ENCODE results near the gene ATXN7L1. TPM values are rescaled to one million over a fixed set of nuclear protein-coding genes. Genes with fewer than 3 reads are reported as not detected.
A peak's percentile ranks its signal among the peaks of the same experiment; 100 is the strongest.

The ATXN7L1 gene
- total RNA-seq, 2 experiments from 2014 or later = 3.7 to 4.4 TPM

GRCh38 chr7:105655500-105656380 lies 220.7 kb downstream of the ATXN7L1 start:
- no peak for DNase-seq
- no peaks in the 10 kb centered on the region for H3K9me3 Mint-ChIP-seq
- H3K4me1 Mint-ChIP-seq = peaks cover 2% of the 10 kb centered on the region
- no peak overlapping the region for H3K4me3 Mint-ChIP-seq
- peaks cover 5% of the 10 kb centered on the region for H3K36me3 Mint-ChIP-seq
- no peaks in the 10 kb centered on the region for H3K27me3 Mint-ChIP-seq
- no peak overlapping the region for H3K27ac Mint-ChIP-seq

- Mint-ChIP-seq H3K27ac (no peak overlapping the region), H3K4me3 (no peak overlapping the region), H3K4me1 (peaks cover 6% of the 10 kb centered on the region), H3K36me3 (peaks cover 4% of the 10 kb centered on the region), H3K27me3 (no peaks in the 10 kb centered on the region), H3K9me3 (no peaks in the 10 kb centered on the region)
- no peak for DNase-seq
Observed at GRCh38 chr7:105655067-105655466, 221.3 kb downstream of the ATXN7L1 start.

- no peak overlapping the region for H3K4me3 Mint-ChIP-seq
- peaks cover 9% of the 10 kb centered on the region for H3K4me1 Mint-ChIP-seq
- no peaks in the 10 kb centered on the region for H3K27me3 Mint-ChIP-seq
- DNase-seq = no peak
- no peak overlapping the region for H3K27ac Mint-ChIP-seq
- peaks cover 2% of the 10 kb centered on the region for H3K36me3 Mint-ChIP-seq
- no peaks in the 10 kb centered on the region for H3K9me3 Mint-ChIP-seq
Observed at GRCh38 chr7:105654095-105654686, 222.2 kb downstream of the ATXN7L1 start.

- peaks cover 2% of the 10 kb centered on the region for H3K36me3 Mint-ChIP-seq
- no peaks in the 10 kb centered on the region for H3K27me3 Mint-ChIP-seq
- DNase-seq = no peak
- no peaks in the 10 kb centered on the region for H3K9me3 Mint-ChIP-seq
- H3K27ac Mint-ChIP-seq = no peak overlapping the region
- H3K4me3 Mint-ChIP-seq = no peak overlapping the region
- H3K4me1 Mint-ChIP-seq = peaks cover 14% of the 10 kb centered on the region
Observed at GRCh38 chr7:105653441-105654005, 222.9 kb downstream of the ATXN7L1 start.

- Mint-ChIP-seq H3K36me3 (peaks cover 5% of the 10 kb centered on the region), H3K4me3 (no peak overlapping the region), H3K27ac (no peak overlapping the region), H3K27me3 (no peaks in the 10 kb centered on the region), H3K4me1 (peaks cover 18% of the 10 kb centered on the region), H3K9me3 (no peaks in the 10 kb centered on the region)
- DNase-seq = peak; percentile 60
Observed at GRCh38 chr7:105652359-105652993, 223.9 kb downstream of the ATXN7L1 start.

- H3K27ac Mint-ChIP-seq = no peak overlapping the region
- peaks cover 16% of the 10 kb centered on the region for H3K4me1 Mint-ChIP-seq
- peaks cover 5% of the 10 kb centered on the region for H3K36me3 Mint-ChIP-seq
- H3K4me3 Mint-ChIP-seq = no peak overlapping the region
- no peaks in the 10 kb centered on the region for H3K27me3 Mint-ChIP-seq
- DNase-seq = no peak
- H3K9me3 Mint-ChIP-seq = no peaks in the 10 kb centered on the region
Observed at GRCh38 chr7:105651798-105652197, 224.6 kb downstream of the ATXN7L1 start.

- Mint-ChIP-seq H3K36me3 (peaks cover 5% of the 10 kb centered on the region), H3K4me1 (peaks cover 16% of the 10 kb centered on the region), H3K9me3 (no peaks in the 10 kb centered on the region), H3K27me3 (no peaks in the 10 kb centered on the region), H3K4me3 (no peak overlapping the region), H3K27ac (no peak overlapping the region)
- no peak for DNase-seq
Observed at GRCh38 chr7:105650382-105650970, 225.9 kb downstream of the ATXN7L1 start.

- DNase-seq = no peak
- Mint-ChIP-seq H3K4me1 (peaks cover 16% of the 10 kb centered on the region), H3K4me3 (no peak overlapping the region), H3K9me3 (no peaks in the 10 kb centered on the region), H3K36me3 (peaks cover 6% of the 10 kb centered on the region), H3K27ac (no peak overlapping the region), H3K27me3 (no peaks in the 10 kb centered on the region)
Observed at GRCh38 chr7:105649727-105650381, 226.5 kb downstream of the ATXN7L1 start.

- no peaks in the 10 kb centered on the region for H3K27me3 Mint-ChIP-seq
- peaks cover 6% of the 10 kb centered on the region for H3K36me3 Mint-ChIP-seq
- peaks cover 16% of the 10 kb centered on the region for H3K4me1 Mint-ChIP-seq
- no peaks in the 10 kb centered on the region for H3K9me3 Mint-ChIP-seq
- no peak overlapping the region for H3K27ac Mint-ChIP-seq
- no peak for DNase-seq
- H3K4me3 Mint-ChIP-seq = no peak overlapping the region
Observed at GRCh38 chr7:105648561-105649401, 227.6 kb downstream of the ATXN7L1 start.

- DNase-seq = no peak
- H3K4me3 Mint-ChIP-seq = no peak overlapping the region
Observed at GRCh38 chr7:105647591-105647990, 228.8 kb downstream of the ATXN7L1 start.

GRCh38 chr7:105644937-105645336 lies 231.5 kb downstream of the ATXN7L1 start:
- Mint-ChIP-seq H3K9me3 (no peaks in the 10 kb centered on the region), H3K36me3 (peaks cover 4% of the 10 kb centered on the region), H3K4me1 (peaks cover 14% of the 10 kb centered on the region), H3K4me3 (no peak overlapping the region), H3K27ac (no peak overlapping the region), H3K27me3 (no peaks in the 10 kb centered on the region)
- no peak for DNase-seq

More at GRCh38 chr7:105647591-105647990, 228.8 kb downstream of the ATXN7L1 start:
- Mint-ChIP-seq H3K9me3 (no peaks in the 10 kb centered on the region), H3K27me3 (no peaks in the 10 kb centered on the region), H3K27ac (no peak overlapping the region), H3K4me1 (peaks cover 18% of the 10 kb centered on the region), H3K36me3 (peaks cover 6% of the 10 kb centered on the region)

- DNase-seq = no peak
- H3K9me3 Mint-ChIP-seq = no peaks in the 10 kb centered on the region
- no peaks in the 10 kb centered on the region for H3K27me3 Mint-ChIP-seq
- H3K36me3 Mint-ChIP-seq = peaks cover 4% of the 10 kb centered on the region
- H3K4me3 Mint-ChIP-seq = no peak overlapping the region
- H3K4me1 Mint-ChIP-seq = peaks cover 9% of the 10 kb centered on the region
- no peak overlapping the region for H3K27ac Mint-ChIP-seq
Observed at GRCh38 chr7:105643851-105644250, 232.5 kb downstream of the ATXN7L1 start.

GRCh38 chr7:105643384-105643783 lies 233.0 kb downstream of the ATXN7L1 start:
- Mint-ChIP-seq H3K4me3 (no peak overlapping the region), H3K36me3 (peaks cover 4% of the 10 kb centered on the region), H3K4me1 (peaks cover 5% of the 10 kb centered on the region), H3K27ac (no peak overlapping the region), H3K9me3 (no peaks in the 10 kb centered on the region), H3K27me3 (no peaks in the 10 kb centered on the region)
- no peak for DNase-seq

- H3K4me1 Mint-ChIP-seq = peaks cover 2% of the 10 kb centered on the region
- H3K36me3 Mint-ChIP-seq = peaks cover 1% of the 10 kb centered on the region
- DNase-seq = no peak
- H3K4me3 Mint-ChIP-seq = no peak overlapping the region
- no peak overlapping the region for H3K27ac Mint-ChIP-seq
- H3K9me3 Mint-ChIP-seq = no peaks in the 10 kb centered on the region
- H3K27me3 Mint-ChIP-seq = no peaks in the 10 kb centered on the region
Observed at GRCh38 chr7:105642264-105642663, 234.1 kb downstream of the ATXN7L1 start.
